Keratinocyte (primary cell): ENCODE data around the gene DDA1. TPM values are rescaled to one million over a fixed set of nuclear protein-coding genes. Genes with fewer than 3 reads are reported as not detected.
A peak's percentile ranks its signal among the peaks of the same experiment; 100 is the strongest.

Source experiments
- DNase-seq: peaks from one replicate; pipeline ENCODE4 v3.0.0-alpha.2; 2011; ENCODE audit warnings: low read depth, missing footprints, low spot score
- FAIRE-seq: peaks from 2 replicates; lab custom pipeline; 2011; peaks lifted over from hg19 to GRCh38; lab: Jason Lieb, UNC
- H2AFZ ChIP-seq: 2 replicates; pipeline ENCODE4 v1.6.0; 2012; ENCODE audit warnings: low read length, control low read depth, inconsistent platforms; ENCODE audit not compliant: control insufficient read depth
- H3K27ac ChIP-seq: 2 replicates; pipeline ENCODE4 v1.5.1; 2011; ENCODE audit warnings: low read length; ENCODE audit not compliant: control insufficient read depth, insufficient read depth
- H3K27me3 ChIP-seq: 3 replicates; pipeline ENCODE4 v1.6.0; 2011; ENCODE audit warnings: low read length; ENCODE audit not compliant: control insufficient read depth, insufficient read depth; ENCODE audit errors: extremely low read depth
- H3K36me3 ChIP-seq, 2 experiments: 2 replicates in 1 of 2; 3 replicates in 1 of 2; pipeline ENCODE4 v1.5.1; 2011; ENCODE audit warnings: low read length in 2 of 2, mild to moderate bottlenecking in 1 of 2; ENCODE audit not compliant: control insufficient read depth in 2 of 2, insufficient read depth in 2 of 2; ENCODE audit errors: extremely low read depth in 1 of 2
- H3K4me1 ChIP-seq: 3 replicates; pipeline ENCODE4 v1.5.1; 2011; ENCODE audit warnings: low read length; ENCODE audit not compliant: control insufficient read depth, insufficient read depth; ENCODE audit errors: extremely low read depth
- H3K4me2 ChIP-seq: 3 replicates; pipeline ENCODE4 v1.6.0; 2011; ENCODE audit warnings: low read depth, low read length; ENCODE audit not compliant: control insufficient read depth, insufficient read depth; ENCODE audit errors: extremely low read depth
- H3K4me3 ChIP-seq, 3 experiments: fragments of 200-600 bp in 1 of 3; sonication (generic) in 1 of 3; 2 replicates in 2 of 3; 3 replicates in 1 of 3; pipeline ENCODE4 v1.5.1; 2011 to 2016; ENCODE audit warnings: low read length in 3 of 3, mild to moderate bottlenecking in 3 of 3, control low read depth in 2 of 3, inconsistent platforms in 1 of 3, low read depth in 1 of 3, mixed read lengths in 1 of 3, mixed run types in 1 of 3, moderate library complexity in 1 of 3; ENCODE audit not compliant: control insufficient read depth in 2 of 3, insufficient read depth in 2 of 3; ENCODE audit errors: extremely low read depth in 1 of 3
- H3K79me2 ChIP-seq: 2 replicates; pipeline ENCODE4 v1.6.0; 2012; ENCODE audit warnings: low read length; ENCODE audit not compliant: control insufficient read depth, insufficient read depth
- H3K9ac ChIP-seq: 3 replicates; pipeline ENCODE4 v1.6.0; 2011; ENCODE audit warnings: low read length; ENCODE audit not compliant: control insufficient read depth, insufficient read depth; ENCODE audit errors: extremely low read depth
- H3K9me1 ChIP-seq: 3 replicates; pipeline ENCODE4 v1.6.0; 2011; ENCODE audit warnings: low read length; ENCODE audit not compliant: control insufficient read depth, insufficient read depth; ENCODE audit errors: extremely low read depth
- H3K9me3 ChIP-seq: 2 replicates; pipeline ENCODE4 v1.5.1; 2012; ENCODE audit warnings: low read depth, low read length; ENCODE audit not compliant: control insufficient read depth
- H4K20me1 ChIP-seq: 3 replicates; pipeline ENCODE4 v1.6.0; 2011; ENCODE audit warnings: low read length; ENCODE audit not compliant: control insufficient read depth, insufficient read depth; ENCODE audit errors: extremely low read depth
- EZH2 ChIP-seq: IDR thresholded peaks from one replicate; pipeline ENCODE4 v1.6.1; 2012; ENCODE audit warnings: inconsistent platforms, mild to moderate bottlenecking, low read length, moderate library complexity
- dilution Hi-C: fragments of 300-500 bp; cut with MboI; formaldehyde crosslinking; loops from one replicate; pipeline ENCODE4 v1.7.0; 2020; ENCODE audit warnings: low sequenced_read_pairs; ENCODE audit not compliant: extremely low pct_ligation_motif_present
- polyA plus RNA-seq, 5 experiments: library from polyadenylated mRNA; depleted of rRNA in 3 of 5; stranded (reverse) in 3 of 5; stranded (forward) in 1 of 5; unstranded in 1 of 5; fragments of >200 nt; gene quantifications; 1 replicate in 1 of 5; 2 replicates in 3 of 5; 3 replicates in 1 of 5; pipeline versions ENCODE4 v1.2.1 to v1.2.3, GENCODE V29; 2011 to 2012; ENCODE audit warnings: missing spikeins in 2 of 5, low read depth in 1 of 5, low replicate concordance in 1 of 5
- TF ChIP-seq, protein P1 (sequence below), 3 experiments: IDR thresholded peaks in 1 of 3; conservative IDR thresholded peaks in 1 of 3; optimal IDR thresholded peaks in 1 of 3; 2 replicates in 2 of 3; 3 replicates in 1 of 3; pipeline versions ENCODE3 to v1.5.1; 2011; ENCODE audit warnings: low read length in 3 of 3, mild to moderate bottlenecking in 3 of 3, moderate library complexity in 2 of 3, control low read depth in 1 of 3, inconsistent platforms in 1 of 3; ENCODE audit not compliant: insufficient read depth in 2 of 3; ENCODE audit errors: extremely low read depth in 1 of 3

Gene DDA1
- polyA plus RNA-seq, 1 donor (not counting 4 experiments of a cell fraction or from before 2014, with no cell fraction given), result 59.4 TPM

- Histone ChIP-seq H3K27ac (peak within 1 kb of the TSS; percentile 65), H3K9me1 (peaks cover 3% of the 10 kb centered on the region), H3K4me1 (peaks cover 40% of the 10 kb centered on the region), H3K79me2 (peaks cover 25% of the 10 kb centered on the region), H2AFZ (peak within 1 kb of the TSS; percentile 65), H4K20me1 (no peaks in the 10 kb centered on the region), H3K4me2 (peak within 1 kb of the TSS; percentile 93), H3K4me3 (peak within 1 kb of the TSS; percentile 58 to 86 (median 73)), H3K9me3 (no peaks in the 10 kb centered on the region), H3K27me3 (no peaks in the 10 kb centered on the region), H3K36me3 (no peaks in the 10 kb centered on the region), H3K9ac (peak within 1 kb of the TSS; percentile 78)
- TF ChIP-seq, protein P1, sequence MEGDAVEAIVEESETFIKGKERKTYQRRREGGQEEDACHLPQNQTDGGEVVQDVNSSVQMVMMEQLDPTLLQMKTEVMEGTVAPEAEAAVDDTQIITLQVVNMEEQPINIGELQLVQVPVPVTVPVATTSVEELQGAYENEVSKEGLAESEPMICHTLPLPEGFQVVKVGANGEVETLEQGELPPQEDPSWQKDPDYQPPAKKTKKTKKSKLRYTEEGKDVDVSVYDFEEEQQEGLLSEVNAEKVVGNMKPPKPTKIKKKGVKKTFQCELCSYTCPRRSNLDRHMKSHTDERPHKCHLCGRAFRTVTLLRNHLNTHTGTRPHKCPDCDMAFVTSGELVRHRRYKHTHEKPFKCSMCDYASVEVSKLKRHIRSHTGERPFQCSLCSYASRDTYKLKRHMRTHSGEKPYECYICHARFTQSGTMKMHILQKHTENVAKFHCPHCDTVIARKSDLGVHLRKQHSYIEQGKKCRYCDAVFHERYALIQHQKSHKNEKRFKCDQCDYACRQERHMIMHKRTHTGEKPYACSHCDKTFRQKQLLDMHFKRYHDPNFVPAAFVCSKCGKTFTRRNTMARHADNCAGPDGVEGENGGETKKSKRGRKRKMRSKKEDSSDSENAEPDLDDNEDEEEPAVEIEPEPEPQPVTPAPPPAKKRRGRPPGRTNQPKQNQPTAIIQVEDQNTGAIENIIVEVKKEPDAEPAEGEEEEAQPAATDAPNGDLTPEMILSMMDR (optimal IDR thresholded peaks at IDR 0.05 in 1 of 3, IDR thresholded peaks at IDR 0.05 in 1 of 3, conservative IDR thresholded peaks at IDR 0.05 in 1 of 3; ENCODE audit: extremely low read depth in 1 of 3, insufficient read depth in 2 of 3, low read length in 3 of 3), result peak; percentile 83 to 96 (median 93)
- no peak for TF ChIP-seq EZH2
- DNase-seq (peak; percentile 98), FAIRE-seq (peak; percentile 89)
- dilution Hi-C loops, result no loop called here
Measured at GRCh38 chr19:17305517-17306284, 3.7 kb upstream of the DDA1 start, which contains the start of gene MRPL34. Gene MRPL34 (plus strand): TSS chr19:17305872. CDS start chr19:17305893, 21 bp downstream.

DNA sequence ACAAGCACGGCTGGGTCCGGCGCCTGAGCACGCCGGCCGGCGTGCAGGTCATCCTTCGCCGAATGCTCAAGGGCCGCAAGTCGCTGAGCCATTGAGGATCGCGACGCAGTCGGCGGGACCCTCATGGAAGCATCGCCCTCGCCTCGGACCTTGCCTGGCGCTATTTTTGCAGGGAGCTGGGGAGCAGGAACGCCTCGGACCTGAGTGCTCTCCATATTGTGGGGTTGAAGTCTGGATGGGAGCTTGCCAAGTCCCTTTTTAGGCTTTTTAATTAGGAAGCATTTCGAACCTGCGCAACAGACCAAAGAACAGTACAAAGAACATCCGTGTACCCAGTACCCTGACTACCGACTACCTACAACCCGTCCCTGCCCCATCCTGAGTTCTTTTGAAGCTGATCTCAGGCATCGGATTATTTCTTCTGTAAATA is 3.1 kb upstream of the DDA1 start:
- no peak for FAIRE-seq
- H3K4me3 ChIP-seq, result peak overlapping the region; percentile 58 to 86 (median 73)
- no peak for TF ChIP-seq EZH2
- TF ChIP-seq, protein P1 (optimal IDR thresholded peaks at IDR 0.05 in 1 of 3, IDR thresholded peaks at IDR 0.05 in 1 of 3, conservative IDR thresholded peaks at IDR 0.05 in 1 of 3; ENCODE audit: extremely low read depth in 1 of 3, insufficient read depth in 2 of 3, low read length in 3 of 3), result no peak
- peak overlapping the region; percentile 78 for H3K9ac ChIP-seq
- H3K27ac ChIP-seq, result peak overlapping the region; percentile 65
- H3K79me2 ChIP-seq, result peaks cover 28% of the 10 kb centered on the region
- no peaks in the 10 kb centered on the region for H4K20me1 ChIP-seq
- dilution Hi-C loops, result no loop called here
- H2AFZ ChIP-seq, result peak overlapping the region; percentile 65
- no peak for DNase-seq
- peaks cover 3% of the 10 kb centered on the region for H3K9me1 ChIP-seq
- peak overlapping the region; percentile 93 for H3K4me2 ChIP-seq
- no peaks in the 10 kb centered on the region for H3K27me3 ChIP-seq
- H3K9me3 ChIP-seq, result no peaks in the 10 kb centered on the region
- peaks cover 43% of the 10 kb centered on the region for H3K4me1 ChIP-seq
- no peaks in the 10 kb centered on the region for H3K36me3 ChIP-seq
